Central memory CD8-positive, alpha-beta T cell (primary cell): ENCODE results near the gene RFX2.
A peak's percentile ranks its signal among the peaks of the same experiment; 100 is the strongest.

Experiments used
- ATAC-seq: fragments of 150-1000 bp; cut with Tn5 transposase; replicated peaks from 2 replicates; pipeline ENCODE4 v1.10.0; 2022; ENCODE audit warnings: mild to moderate bottlenecking, moderate FRiP score, moderate number of reproducible peaks; ENCODE audit not compliant: poor library complexity, severe bottlenecking; ENCODE audit errors: extremely low read depth
- DNase-seq, 2 donors: peaks; one replicate each; pipeline ENCODE4 v3.0.0; 2021; ENCODE audit warnings: low spot score in 2 of 2
- H3K27ac Mint-ChIP-seq: one replicate; pipeline ENCODE4 v1.8.0; 2022; ENCODE audit warnings: low read depth, mild to moderate bottlenecking, moderate library complexity, mixed read lengths
- H3K27me3 Mint-ChIP-seq: one replicate; pipeline ENCODE4 v1.8.0; 2022; ENCODE audit warnings: mixed read lengths
- H3K36me3 Mint-ChIP-seq: one replicate; pipeline ENCODE4 v1.8.0; 2022; ENCODE audit warnings: mild to moderate bottlenecking, moderate library complexity, mixed read lengths; ENCODE audit not compliant: insufficient read depth
- H3K4me1 Mint-ChIP-seq: one replicate; pipeline ENCODE4 v1.8.0; 2022; ENCODE audit warnings: mixed read lengths
- H3K4me3 Mint-ChIP-seq: one replicate; pipeline ENCODE4 v1.8.0; 2022; ENCODE audit warnings: mild to moderate bottlenecking, moderate library complexity, mixed read lengths
- H3K9me3 Mint-ChIP-seq: one replicate; pipeline ENCODE4 v1.8.0; 2022; ENCODE audit warnings: mixed read lengths

The RFX2 gene

DNA sequence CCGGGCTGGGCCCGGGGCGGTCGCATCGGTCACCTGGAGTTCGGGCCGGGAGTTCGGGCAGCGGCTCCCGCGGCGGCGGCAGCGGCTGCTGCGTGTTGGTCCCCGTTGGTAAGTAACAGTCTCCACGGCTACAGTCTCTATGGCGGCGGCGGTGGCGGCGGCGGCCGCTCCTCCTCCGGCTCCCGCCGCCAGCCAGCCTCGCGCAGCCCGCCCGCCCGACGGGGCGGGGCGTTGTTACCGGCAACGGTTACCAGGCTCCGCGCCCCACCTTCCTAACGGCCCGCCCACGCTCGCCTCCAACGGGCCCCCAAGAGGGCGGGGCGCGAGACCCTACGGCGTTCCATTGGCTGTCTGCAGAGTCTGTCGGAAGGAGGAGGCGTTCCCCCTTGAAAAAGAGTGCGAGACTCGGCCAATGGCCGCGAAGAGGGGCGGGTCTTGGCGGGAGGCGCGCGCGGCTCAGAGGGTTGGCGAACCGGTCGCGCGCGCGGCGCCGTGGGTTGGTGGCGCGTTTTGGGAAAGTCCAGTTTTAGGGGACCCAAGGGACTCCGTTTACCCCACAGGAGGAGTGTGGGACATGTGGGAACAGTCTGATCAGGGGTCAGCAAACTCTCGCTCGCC, at the start of gene RFX2:
RFX2 (minus strand) TSS at position 141 of the 618 bp plus-strand sequence. CDS start 63,004 bp downstream, outside the sequence.
- peak; percentile 99 for ATAC-seq
- H3K36me3 Mint-ChIP-seq, result peaks cover 13% of the 10 kb centered on the region
- H3K9me3 Mint-ChIP-seq, result no peaks in the 10 kb centered on the region
- H3K4me1 Mint-ChIP-seq, result peaks cover 21% of the 10 kb centered on the region
- peak; percentile 95 to 98 for DNase-seq
- H3K27me3 Mint-ChIP-seq, result peaks cover 39% of the 10 kb centered on the region
- H3K27ac Mint-ChIP-seq, result peak within 1 kb of the TSS; percentile 99
- peak within 1 kb of the TSS; percentile 95 for H3K4me3 Mint-ChIP-seq

DNA sequence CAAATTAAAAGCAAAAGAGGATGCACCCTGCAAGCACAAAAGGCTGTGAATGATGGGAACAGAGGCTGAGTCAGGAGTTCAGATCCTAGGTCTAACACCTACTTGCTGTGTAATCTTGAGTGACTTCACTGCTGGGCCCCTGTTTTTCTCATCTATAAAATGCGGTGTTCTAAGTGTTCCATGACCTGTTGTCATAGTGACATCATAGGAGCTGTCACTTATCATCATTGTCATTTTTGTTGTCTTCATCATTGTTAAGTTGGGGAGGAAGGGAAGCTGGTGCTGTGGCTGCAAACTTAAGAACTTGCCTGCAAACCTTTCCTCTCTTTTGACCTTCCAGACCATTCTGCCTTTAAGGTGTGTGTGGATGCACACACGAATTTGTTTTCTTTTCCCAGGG, 45.7 kb upstream of the RFX2 start:
- peaks cover under 1% of the 10 kb centered on the region for H3K4me1 Mint-ChIP-seq
- no peak overlapping the region for H3K4me3 Mint-ChIP-seq
- DNase-seq, result no peak
- no peak overlapping the region for H3K27ac Mint-ChIP-seq
- ATAC-seq, result no peak
- no peaks in the 10 kb centered on the region for H3K27me3 Mint-ChIP-seq
- peaks cover 4% of the 10 kb centered on the region for H3K9me3 Mint-ChIP-seq
- H3K36me3 Mint-ChIP-seq, result no peaks in the 10 kb centered on the region

DNA sequence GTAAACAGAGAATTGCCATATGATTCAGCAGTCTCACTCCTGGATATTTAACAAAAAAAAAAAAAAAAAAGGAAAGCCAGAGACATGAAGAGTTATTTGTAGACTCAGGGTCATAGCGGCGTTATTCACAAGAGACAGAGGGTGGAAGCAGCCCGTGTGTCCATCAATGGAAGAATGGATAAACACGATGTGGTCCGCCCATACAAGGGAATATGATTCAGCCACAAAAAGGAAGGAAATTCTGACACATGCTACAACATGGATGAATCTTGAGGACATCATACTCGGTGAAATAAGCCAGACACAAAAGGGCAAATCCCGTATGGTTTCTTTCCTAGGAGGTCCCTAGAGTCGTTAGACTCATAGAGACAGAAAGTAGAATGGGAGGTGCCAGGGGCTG, 40.0 kb upstream of the RFX2 start:
- H3K9me3 Mint-ChIP-seq, result peaks cover 4% of the 10 kb centered on the region
- H3K27me3 Mint-ChIP-seq, result peaks cover 16% of the 10 kb centered on the region
- H3K4me1 Mint-ChIP-seq, result no peaks in the 10 kb centered on the region
- no peaks in the 10 kb centered on the region for H3K36me3 Mint-ChIP-seq
- H3K4me3 Mint-ChIP-seq, result no peak overlapping the region
- no peak overlapping the region for H3K27ac Mint-ChIP-seq
- DNase-seq (no peak), ATAC-seq (no peak)

DNA sequence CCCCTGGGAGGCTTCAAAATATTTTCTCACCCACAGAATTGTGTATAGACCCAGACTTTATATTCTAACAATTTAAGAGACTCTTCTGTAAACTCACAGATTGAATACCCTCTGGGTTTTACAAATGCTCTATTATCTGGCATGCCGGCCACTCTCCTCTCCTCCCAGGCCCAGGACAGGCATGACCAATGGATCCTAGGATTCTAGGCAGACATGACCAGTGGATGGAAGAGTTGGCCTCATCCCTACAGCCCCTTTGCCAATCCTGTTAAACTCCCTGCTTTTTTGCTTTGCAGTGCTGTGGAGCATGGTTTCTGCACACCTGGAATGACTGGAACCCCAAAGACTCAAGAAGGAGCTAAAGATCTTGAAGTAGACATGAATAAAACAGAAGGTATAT, 30.9 kb upstream of the RFX2 start:
- Mint-ChIP-seq H3K4me1 (no peaks in the 10 kb centered on the region), H3K36me3 (no peaks in the 10 kb centered on the region), H3K9me3 (no peaks in the 10 kb centered on the region), H3K4me3 (no peak overlapping the region), H3K27me3 (peaks cover 19% of the 10 kb centered on the region), H3K27ac (no peak overlapping the region)
- ATAC-seq (no peak), DNase-seq (no peak)

DNA sequence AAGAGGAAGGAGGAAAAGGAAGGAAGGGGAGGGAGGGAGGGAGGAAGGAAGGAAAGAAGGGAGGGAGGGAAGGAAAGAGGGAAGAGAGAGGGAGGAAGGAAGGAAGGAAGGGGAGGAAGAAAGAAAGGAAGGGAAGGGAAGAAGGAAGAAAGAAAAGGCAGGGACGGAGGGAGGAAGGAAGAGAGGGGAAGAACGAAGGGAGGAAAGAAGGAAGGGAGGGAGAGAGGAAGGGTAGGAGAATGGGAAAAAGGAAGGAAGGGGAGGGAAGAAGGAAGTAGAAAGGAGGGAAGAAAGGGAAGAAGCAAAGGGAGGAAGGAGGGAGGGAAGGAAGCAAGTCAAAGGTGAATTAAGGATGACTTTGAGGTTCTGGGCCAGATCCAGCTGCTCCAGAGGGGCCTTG, 28.2 kb upstream of the RFX2 start:
- Mint-ChIP-seq H3K36me3 (no peaks in the 10 kb centered on the region), H3K9me3 (no peaks in the 10 kb centered on the region), H3K27ac (no peak overlapping the region), H3K4me3 (no peak overlapping the region), H3K4me1 (no peaks in the 10 kb centered on the region), H3K27me3 (peaks cover 3% of the 10 kb centered on the region)
- no peak for ATAC-seq
- DNase-seq, result no peak

DNA sequence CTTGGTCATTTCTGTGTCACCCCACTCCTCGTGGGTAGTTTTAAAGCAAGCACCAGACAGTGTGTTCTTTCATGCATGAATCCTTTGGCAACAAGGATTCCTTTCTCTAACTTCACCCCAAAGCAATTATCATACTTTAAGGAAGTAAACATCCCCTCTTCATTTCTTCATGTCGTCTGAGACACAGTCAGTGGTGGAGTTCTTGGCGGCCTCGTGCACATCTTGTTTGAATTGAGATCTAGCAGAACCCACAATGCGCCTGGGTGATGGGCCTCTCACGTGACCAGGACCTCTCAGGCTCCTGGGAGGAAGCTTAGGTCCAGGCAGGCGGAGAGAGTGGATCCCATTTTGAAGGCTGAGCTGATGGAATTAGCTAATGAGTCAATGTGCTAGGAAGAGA, 27.8 kb upstream of the RFX2 start:
- Mint-ChIP-seq H3K36me3 (no peaks in the 10 kb centered on the region), H3K4me3 (no peak overlapping the region), H3K27ac (no peak overlapping the region), H3K4me1 (no peaks in the 10 kb centered on the region), H3K27me3 (no peaks in the 10 kb centered on the region), H3K9me3 (no peaks in the 10 kb centered on the region)
- DNase-seq (no peak), ATAC-seq (no peak)

DNA sequence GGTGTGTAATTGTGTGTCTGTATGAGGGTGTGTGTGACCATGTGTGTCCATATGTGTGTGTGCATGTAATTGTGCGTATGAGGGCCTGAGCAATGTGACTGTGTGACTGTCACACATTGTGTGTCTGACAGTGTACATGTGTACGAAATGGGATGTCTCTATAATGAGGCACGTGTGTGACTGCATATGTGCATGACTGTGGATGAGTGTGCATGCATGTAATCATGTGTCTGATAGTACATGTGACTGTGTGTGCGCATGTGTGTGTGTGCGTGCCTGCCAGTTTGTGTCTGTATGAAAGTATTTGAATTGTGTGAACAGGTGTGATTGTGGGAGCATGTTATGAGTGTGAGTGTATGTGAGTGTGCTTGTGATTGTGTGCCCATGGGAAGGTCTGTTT, 22.9 kb upstream of the RFX2 start:
- H3K36me3 Mint-ChIP-seq, result no peaks in the 10 kb centered on the region
- ATAC-seq (no peak), DNase-seq (no peak)
- no peaks in the 10 kb centered on the region for H3K9me3 Mint-ChIP-seq
- H3K27me3 Mint-ChIP-seq, result no peaks in the 10 kb centered on the region
- H3K4me1 Mint-ChIP-seq, result no peaks in the 10 kb centered on the region
- no peak overlapping the region for H3K27ac Mint-ChIP-seq
- H3K4me3 Mint-ChIP-seq, result no peak overlapping the region

DNA sequence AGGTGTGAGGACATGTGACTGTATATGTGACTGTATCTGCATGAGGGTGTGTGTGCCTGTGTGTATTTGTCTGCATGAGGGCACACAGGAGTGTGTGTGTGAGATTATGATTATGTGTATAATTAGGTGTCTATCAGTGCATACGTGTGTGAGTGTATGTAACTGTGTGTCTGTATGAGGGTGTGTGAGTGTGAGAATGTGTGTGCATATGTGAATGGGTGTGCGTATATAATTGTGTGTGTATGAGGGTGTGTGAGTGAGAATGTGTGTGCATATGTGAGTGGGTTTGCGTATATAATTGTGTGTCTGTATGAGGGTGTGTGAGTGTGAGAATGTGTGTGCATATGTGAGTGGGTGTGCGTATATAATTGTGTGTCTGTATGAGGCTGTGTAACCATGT, 22.2 kb upstream of the RFX2 start:
- no peaks in the 10 kb centered on the region for H3K9me3 Mint-ChIP-seq
- H3K4me3 Mint-ChIP-seq, result no peak overlapping the region
- no peaks in the 10 kb centered on the region for H3K4me1 Mint-ChIP-seq
- H3K27me3 Mint-ChIP-seq, result no peaks in the 10 kb centered on the region
- H3K27ac Mint-ChIP-seq, result no peak overlapping the region
- DNase-seq, result no peak
- H3K36me3 Mint-ChIP-seq, result no peaks in the 10 kb centered on the region
- ATAC-seq, result no peak

DNA sequence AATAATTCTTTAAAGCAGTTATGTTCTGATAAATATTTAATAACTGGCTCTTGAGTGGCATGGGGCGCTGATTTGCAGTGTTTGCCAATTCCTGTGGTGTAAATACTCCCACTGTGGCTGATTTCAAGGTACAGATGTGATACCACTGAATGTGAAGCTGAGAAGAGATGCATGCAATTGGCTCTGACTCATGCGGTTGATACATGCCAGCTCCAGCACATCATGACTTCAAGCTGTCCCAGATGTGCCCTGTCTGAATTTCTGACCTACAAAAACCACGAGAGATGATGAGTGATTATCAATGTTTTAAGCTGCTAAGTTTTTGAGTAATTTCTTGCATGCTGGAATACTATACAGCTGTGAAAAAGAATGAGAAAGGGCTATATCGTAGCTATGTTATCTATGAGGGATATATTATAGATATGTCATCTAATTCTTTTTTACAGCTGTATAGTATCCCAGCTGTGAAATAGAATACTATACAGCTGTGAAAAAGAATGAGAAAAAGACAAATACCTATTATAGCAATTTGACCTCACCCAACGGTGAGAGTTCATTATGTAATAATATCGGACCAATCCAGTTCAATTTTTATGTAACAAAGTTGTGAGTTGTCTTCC, 17.5 kb upstream of the RFX2 start:
- no peak overlapping the region for H3K4me3 Mint-ChIP-seq
- DNase-seq (no peak), ATAC-seq (no peak)
- H3K9me3 Mint-ChIP-seq, result no peaks in the 10 kb centered on the region
- H3K4me1 Mint-ChIP-seq, result no peaks in the 10 kb centered on the region
- H3K27ac Mint-ChIP-seq, result no peak overlapping the region
- no peaks in the 10 kb centered on the region for H3K27me3 Mint-ChIP-seq
- H3K36me3 Mint-ChIP-seq, result no peaks in the 10 kb centered on the region

DNA sequence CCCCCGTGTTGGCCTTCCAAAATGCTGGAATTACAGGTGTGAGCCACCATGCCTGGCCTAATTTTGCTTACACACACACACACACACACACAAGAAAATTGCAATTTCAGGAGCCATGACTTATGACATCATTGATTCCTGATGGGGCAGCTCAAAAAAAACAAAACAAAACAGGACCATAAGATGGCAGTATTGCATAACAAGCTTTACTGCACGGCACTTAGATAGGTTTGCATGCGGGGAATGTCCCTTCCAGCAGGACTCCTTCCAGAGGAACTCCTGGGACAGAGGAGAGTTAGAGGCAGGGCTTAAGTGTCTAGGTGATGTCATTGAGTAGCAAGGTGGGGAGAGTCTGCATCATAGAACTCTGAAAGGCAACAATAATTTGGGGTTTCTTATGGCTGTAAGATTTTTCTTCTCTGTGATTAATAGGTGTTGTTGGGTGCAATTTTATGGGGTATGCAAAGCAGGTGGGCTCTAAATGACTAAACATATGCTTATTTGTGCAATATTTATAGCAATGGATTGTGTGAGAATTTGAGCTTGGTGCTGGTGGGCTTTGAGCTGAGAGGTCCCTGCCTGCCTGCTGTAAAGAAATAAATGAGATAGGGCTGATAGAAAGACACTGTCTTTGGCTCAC, 16.2 kb upstream of the RFX2 start:
- no peaks in the 10 kb centered on the region for H3K27me3 Mint-ChIP-seq
- H3K4me3 Mint-ChIP-seq, result no peak overlapping the region
- no peak overlapping the region for H3K27ac Mint-ChIP-seq
- ATAC-seq (peak; percentile 52), DNase-seq (no peak)
- H3K36me3 Mint-ChIP-seq, result no peaks in the 10 kb centered on the region
- H3K4me1 Mint-ChIP-seq, result no peaks in the 10 kb centered on the region
- no peaks in the 10 kb centered on the region for H3K9me3 Mint-ChIP-seq

DNA sequence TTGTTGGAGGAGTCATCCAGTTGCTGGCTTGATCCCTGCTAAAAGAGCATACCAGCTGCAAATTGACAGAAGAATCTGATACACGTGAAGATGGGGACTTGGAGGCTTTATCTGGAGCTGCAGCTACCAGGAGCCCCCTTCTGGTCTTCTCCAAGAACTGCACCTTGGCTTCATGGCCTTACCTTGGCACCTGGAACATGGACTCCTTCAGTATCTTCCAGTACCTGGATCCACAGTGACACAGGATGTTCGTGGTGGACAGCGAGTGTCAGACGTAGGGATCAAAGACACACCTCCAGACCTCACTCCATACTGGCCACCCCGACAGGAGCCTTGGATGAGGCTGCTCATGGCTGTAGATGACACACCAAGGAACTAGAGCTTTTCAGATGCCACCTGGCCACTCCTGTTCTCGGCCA, 15.3 kb upstream of the RFX2 start:
- H3K9me3 Mint-ChIP-seq, result no peaks in the 10 kb centered on the region
- DNase-seq (peak; percentile 31 to 56), ATAC-seq (peak; percentile 70)
- H3K27ac Mint-ChIP-seq, result no peak overlapping the region
- H3K4me1 Mint-ChIP-seq, result no peaks in the 10 kb centered on the region
- H3K4me3 Mint-ChIP-seq, result no peak overlapping the region
- no peaks in the 10 kb centered on the region for H3K36me3 Mint-ChIP-seq
- no peaks in the 10 kb centered on the region for H3K27me3 Mint-ChIP-seq

DNA sequence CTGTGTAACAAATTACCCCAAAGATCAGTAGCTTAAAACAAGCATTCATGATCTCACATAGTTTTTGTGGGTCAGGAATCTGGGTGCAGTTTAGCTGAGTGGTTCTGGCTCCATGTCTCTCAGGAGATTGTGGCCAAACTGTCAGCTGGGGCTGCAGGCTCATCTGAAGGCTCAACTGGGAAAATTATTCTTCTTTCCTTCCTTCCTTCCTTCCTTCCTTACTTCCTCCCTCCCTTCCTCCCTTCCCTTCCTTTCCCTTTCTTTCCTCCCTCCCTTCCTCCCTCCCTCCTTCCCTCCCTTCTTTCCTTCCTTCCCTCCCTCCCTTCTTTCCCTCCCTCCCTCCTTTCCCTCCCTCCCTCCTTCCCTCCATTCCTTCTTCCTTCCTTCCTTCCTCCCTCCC, 8.7 kb upstream of the RFX2 start:
- Mint-ChIP-seq H3K4me3 (no peak overlapping the region), H3K27me3 (peaks cover 43% of the 10 kb centered on the region), H3K36me3 (peaks cover 1% of the 10 kb centered on the region), H3K4me1 (no peaks in the 10 kb centered on the region), H3K27ac (no peak overlapping the region), H3K9me3 (peaks cover 10% of the 10 kb centered on the region)
- ATAC-seq (no peak), DNase-seq (no peak)

DNA sequence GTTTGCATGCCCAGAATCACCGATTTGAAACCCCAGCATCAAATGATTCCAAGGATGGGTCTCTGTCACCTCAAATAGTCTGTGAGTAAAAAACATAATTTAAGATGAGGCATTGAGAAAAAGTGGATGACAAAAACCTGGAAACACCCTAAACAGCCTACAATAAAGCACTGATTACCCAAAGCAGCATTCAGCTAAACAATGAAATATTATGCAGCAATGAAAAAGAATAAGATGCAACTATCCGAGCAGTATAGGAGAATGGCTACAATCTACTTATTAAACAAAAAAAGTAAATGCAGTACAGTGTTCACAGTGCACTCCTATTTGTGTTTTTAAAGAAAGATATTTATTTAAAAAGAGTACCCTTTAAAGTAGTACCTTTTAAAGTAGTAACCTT, 7.7 kb upstream of the RFX2 start:
- no peaks in the 10 kb centered on the region for H3K4me1 Mint-ChIP-seq
- DNase-seq, result no peak
- H3K4me3 Mint-ChIP-seq, result no peak overlapping the region
- H3K27ac Mint-ChIP-seq, result no peak overlapping the region
- peaks cover 52% of the 10 kb centered on the region for H3K27me3 Mint-ChIP-seq
- H3K36me3 Mint-ChIP-seq, result peaks cover 1% of the 10 kb centered on the region
- H3K9me3 Mint-ChIP-seq, result peaks cover 10% of the 10 kb centered on the region
- no peak for ATAC-seq
